OCI-LY1 (cell line): ENCODE measurements around the gene GZMM.

Source experiments
- EZH2 ChIP-seq: fragments of 200-600 bp; sonication (generic), shearing (Covaris generic); IDR thresholded peaks from 2 replicates; pipeline ENCODE4 v1.8.0; 2017; ENCODE audit warnings: borderline replicate concordance, mixed run types, mild to moderate bottlenecking, antibody characterized with exemption, low read length, moderate library complexity, mixed read lengths
- TF ChIP-seq, protein P1 (sequence below): fragments of 200-600 bp; sonication (generic), shearing (Covaris generic); IDR thresholded peaks from 2 replicates; pipeline ENCODE4 v1.5.1; 2017; ENCODE audit warnings: mild to moderate bottlenecking, antibody characterized with exemption, low read length, moderate library complexity, mixed read lengths

DNA sequence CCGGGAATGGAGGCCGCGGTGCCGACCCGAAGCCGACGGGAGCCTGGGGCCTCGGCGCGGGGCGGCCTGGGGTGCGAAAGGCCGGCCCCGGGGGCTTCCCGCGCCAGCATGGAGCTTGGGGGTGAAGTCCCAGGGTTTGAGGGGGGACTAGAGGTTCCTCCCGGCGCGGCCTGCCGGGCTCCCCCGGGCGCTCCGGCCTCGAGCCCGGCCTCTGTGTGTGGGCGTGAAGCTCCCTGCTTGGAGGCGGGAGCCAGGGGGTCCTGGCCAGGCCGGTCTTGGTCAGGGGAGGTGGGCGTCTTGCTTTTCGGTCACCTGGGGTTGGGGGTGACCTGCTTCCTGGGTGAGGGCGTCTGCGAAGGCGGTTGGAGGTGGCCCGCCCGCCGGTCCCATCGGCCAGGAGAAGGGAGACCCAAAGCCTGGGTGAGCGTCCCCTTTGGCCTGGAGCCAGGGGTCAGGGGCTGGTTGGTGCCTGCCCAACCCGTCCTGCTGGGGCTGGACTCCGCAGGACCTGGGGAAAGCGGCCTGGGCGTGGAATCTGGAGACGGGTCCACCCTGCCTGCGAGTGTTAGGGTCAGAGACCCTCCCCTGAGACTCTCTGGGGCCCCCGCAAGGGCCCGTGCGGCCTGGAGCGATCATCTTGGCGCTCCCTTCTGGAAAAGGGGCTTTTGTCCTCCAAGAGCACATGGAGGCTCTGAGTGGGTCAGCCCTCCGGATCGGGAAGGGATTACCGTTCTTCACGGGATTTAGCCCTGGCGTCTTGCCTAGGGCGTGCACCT lies 29.1 kb downstream of the GZMM start:
- TF ChIP-seq EZH2: no peak
- TF ChIP-seq, protein P1, sequence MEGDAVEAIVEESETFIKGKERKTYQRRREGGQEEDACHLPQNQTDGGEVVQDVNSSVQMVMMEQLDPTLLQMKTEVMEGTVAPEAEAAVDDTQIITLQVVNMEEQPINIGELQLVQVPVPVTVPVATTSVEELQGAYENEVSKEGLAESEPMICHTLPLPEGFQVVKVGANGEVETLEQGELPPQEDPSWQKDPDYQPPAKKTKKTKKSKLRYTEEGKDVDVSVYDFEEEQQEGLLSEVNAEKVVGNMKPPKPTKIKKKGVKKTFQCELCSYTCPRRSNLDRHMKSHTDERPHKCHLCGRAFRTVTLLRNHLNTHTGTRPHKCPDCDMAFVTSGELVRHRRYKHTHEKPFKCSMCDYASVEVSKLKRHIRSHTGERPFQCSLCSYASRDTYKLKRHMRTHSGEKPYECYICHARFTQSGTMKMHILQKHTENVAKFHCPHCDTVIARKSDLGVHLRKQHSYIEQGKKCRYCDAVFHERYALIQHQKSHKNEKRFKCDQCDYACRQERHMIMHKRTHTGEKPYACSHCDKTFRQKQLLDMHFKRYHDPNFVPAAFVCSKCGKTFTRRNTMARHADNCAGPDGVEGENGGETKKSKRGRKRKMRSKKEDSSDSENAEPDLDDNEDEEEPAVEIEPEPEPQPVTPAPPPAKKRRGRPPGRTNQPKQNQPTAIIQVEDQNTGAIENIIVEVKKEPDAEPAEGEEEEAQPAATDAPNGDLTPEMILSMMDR: no peak
